ENCODE results near the gene ZNG1B.
"Not testable (repeated sequence)": the region's sequence is repeated elsewhere in the genome, so short reads cannot be mapped to it uniquely, and the experiment has no call there.

ZNG1B gene

GRCh38 chr2:113515457-113515856 lies 78.0 kb downstream of the ZNG1B start:
- H3K27ac ChIP-seq (ENCODE audit: low read length); H3K4me2 ChIP-seq (ENCODE audit: low read depth, low read length); DNase-seq: not testable (repeated sequence)

DNA sequence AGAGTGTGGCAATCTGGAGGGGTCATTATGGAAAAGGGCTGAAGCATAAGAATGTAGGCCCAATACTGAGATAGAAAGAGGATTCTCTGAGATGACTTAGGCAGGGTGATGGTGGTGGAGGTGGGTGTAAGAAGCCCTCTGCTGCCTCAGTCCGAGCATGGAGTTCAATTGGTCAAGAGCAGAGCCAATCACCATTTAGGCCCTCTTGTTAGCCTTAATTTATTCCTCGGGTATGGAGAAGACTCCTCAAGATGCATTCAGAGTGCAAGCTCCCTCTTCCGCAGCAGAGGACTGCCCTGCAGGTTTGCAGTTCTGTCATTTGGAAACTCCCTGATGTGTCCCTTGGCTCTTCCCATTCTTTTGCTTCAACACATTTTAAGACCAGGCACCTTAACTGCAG lies 78.5 kb downstream of the ZNG1B start:
- H3K4me1 ChIP-seq (ENCODE audit: low read length); H3K4me3 ChIP-seq (ENCODE audit: low read length); H4K20me1 ChIP-seq (ENCODE audit: insufficient read depth, low read length); H3K36me3 ChIP-seq (replicated peaks; ENCODE audit: insufficient read depth, low read length); H3F3A ChIP-seq (ENCODE audit: insufficient read depth, low read length); H3K79me2 ChIP-seq (ENCODE audit: low read length); H3K9me2 ChIP-seq (replicated peaks; ENCODE audit: insufficient read depth, low read length); DNase-seq; H3K27ac ChIP-seq (ENCODE audit: low read length); H3K9ac ChIP-seq (ENCODE audit: low read length); H3K4me2 ChIP-seq (ENCODE audit: low read depth, low read length); H3K9me3 ChIP-seq (replicated peaks; ENCODE audit: insufficient read depth, low read length); H3K27me3 ChIP-seq (replicated peaks; ENCODE audit: insufficient read depth, low read length); H2AFZ ChIP-seq (ENCODE audit: low read length): not testable (repeated sequence)

More at GRCh38 chr2:113515457-113515856, 78.0 kb downstream of the ZNG1B start:
- not testable (repeated sequence) for H4K20me1 ChIP-seq (ENCODE audit: insufficient read depth, low read length); H3K27me3 ChIP-seq (replicated peaks; ENCODE audit: insufficient read depth, low read length); H3K9me3 ChIP-seq (replicated peaks; ENCODE audit: insufficient read depth, low read length); H3F3A ChIP-seq (ENCODE audit: insufficient read depth, low read length); H3K9me2 ChIP-seq (replicated peaks; ENCODE audit: insufficient read depth, low read length); H3K9ac ChIP-seq (ENCODE audit: low read length); H3K4me1 ChIP-seq (ENCODE audit: low read length); H2AFZ ChIP-seq (ENCODE audit: low read length); H3K79me2 ChIP-seq (ENCODE audit: low read length); H3K36me3 ChIP-seq (replicated peaks; ENCODE audit: insufficient read depth, low read length); H3K4me3 ChIP-seq (ENCODE audit: low read length)

GRCh38 chr2:113517025-113517424 lies 79.5 kb downstream of the ZNG1B start:
- H3K79me2 ChIP-seq (ENCODE audit: low read length); H3K9me2 ChIP-seq (replicated peaks; ENCODE audit: insufficient read depth, low read length); H3K9ac ChIP-seq (ENCODE audit: low read length); H3K4me1 ChIP-seq (ENCODE audit: low read length); H3K9me3 ChIP-seq (replicated peaks; ENCODE audit: insufficient read depth, low read length); DNase-seq; H3K4me3 ChIP-seq (ENCODE audit: low read length); H3F3A ChIP-seq (ENCODE audit: insufficient read depth, low read length); H3K27ac ChIP-seq (ENCODE audit: low read length); H3K36me3 ChIP-seq (replicated peaks; ENCODE audit: insufficient read depth, low read length); H4K20me1 ChIP-seq (ENCODE audit: insufficient read depth, low read length); H2AFZ ChIP-seq (ENCODE audit: low read length); H3K4me2 ChIP-seq (ENCODE audit: low read depth, low read length); H3K27me3 ChIP-seq (replicated peaks; ENCODE audit: insufficient read depth, low read length): not testable (repeated sequence)

DNA sequence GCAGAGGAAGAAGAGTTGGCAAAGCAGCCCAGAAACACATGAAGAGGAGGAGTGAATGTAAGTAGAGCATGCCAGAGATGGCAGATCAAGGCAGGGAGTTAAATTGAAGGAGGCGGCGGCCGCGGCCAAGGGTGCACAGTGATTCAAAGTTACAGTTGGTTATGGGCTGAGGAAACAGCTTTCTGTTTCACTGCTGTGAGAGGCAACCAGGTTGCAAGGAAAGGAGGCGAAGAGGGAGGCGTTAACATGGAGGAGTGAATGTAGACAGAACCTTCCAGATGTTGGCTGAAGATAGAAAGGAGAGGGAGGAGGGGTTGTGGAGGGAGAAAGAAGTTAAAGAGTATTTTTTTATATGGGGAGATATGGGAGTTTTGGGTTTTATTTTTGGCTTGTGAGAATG lies 83.3 kb downstream of the ZNG1B start:
- H3K4me1 ChIP-seq (ENCODE audit: low read length); H3K36me3 ChIP-seq (replicated peaks; ENCODE audit: insufficient read depth, low read length); H3K9me3 ChIP-seq (replicated peaks; ENCODE audit: insufficient read depth, low read length); H2AFZ ChIP-seq (ENCODE audit: low read length); H3K9me2 ChIP-seq (replicated peaks; ENCODE audit: insufficient read depth, low read length); H4K20me1 ChIP-seq (ENCODE audit: insufficient read depth, low read length); H3K27ac ChIP-seq (ENCODE audit: low read length); H3K4me3 ChIP-seq (ENCODE audit: low read length); H3F3A ChIP-seq (ENCODE audit: insufficient read depth, low read length); H3K79me2 ChIP-seq (ENCODE audit: low read length); DNase-seq; H3K4me2 ChIP-seq (ENCODE audit: low read depth, low read length); H3K27me3 ChIP-seq (replicated peaks; ENCODE audit: insufficient read depth, low read length); H3K9ac ChIP-seq (ENCODE audit: low read length): not testable (repeated sequence)

- H3K4me3 ChIP-seq (ENCODE audit: low read length); H3K9ac ChIP-seq (ENCODE audit: low read length); H3K9me2 ChIP-seq (replicated peaks; ENCODE audit: insufficient read depth, low read length); H4K20me1 ChIP-seq (ENCODE audit: insufficient read depth, low read length); H3K4me2 ChIP-seq (ENCODE audit: low read depth, low read length); H2AFZ ChIP-seq (ENCODE audit: low read length); H3K9me3 ChIP-seq (replicated peaks; ENCODE audit: insufficient read depth, low read length); DNase-seq; H3K27ac ChIP-seq (ENCODE audit: low read length); H3K4me1 ChIP-seq (ENCODE audit: low read length); H3F3A ChIP-seq (ENCODE audit: insufficient read depth, low read length); H3K79me2 ChIP-seq (ENCODE audit: low read length); H3K36me3 ChIP-seq (replicated peaks; ENCODE audit: insufficient read depth, low read length); H3K27me3 ChIP-seq (replicated peaks; ENCODE audit: insufficient read depth, low read length): not testable (repeated sequence)
These were observed 84.0 kb downstream of the ZNG1B start for GRCh38 chr2:113521492-113521891.

DNA sequence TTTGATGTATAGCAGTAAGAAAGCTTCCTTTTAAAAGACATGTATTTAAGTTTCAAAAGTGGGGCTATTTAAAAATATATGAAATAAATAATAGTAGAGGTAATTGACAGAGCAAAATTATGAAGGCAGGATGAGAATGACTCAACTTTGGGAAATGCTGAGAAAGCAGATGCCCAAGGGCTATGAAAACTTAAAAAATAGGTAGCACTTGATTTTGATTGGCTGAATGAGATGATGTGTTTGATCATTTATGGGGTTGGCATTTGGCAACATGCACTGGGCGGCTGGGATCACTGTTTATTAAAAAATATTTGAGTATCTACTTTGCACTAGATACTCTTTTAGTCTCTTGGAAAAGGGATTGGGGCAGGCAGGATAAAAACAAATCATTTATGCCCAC lies 87.5 kb downstream of the ZNG1B start:
- H3K4me3 ChIP-seq (ENCODE audit: low read length); DNase-seq; H3K9me3 ChIP-seq (replicated peaks; ENCODE audit: insufficient read depth, low read length); H4K20me1 ChIP-seq (ENCODE audit: insufficient read depth, low read length); H3K27me3 ChIP-seq (replicated peaks; ENCODE audit: insufficient read depth, low read length); H3K9ac ChIP-seq (ENCODE audit: low read length); H3K9me2 ChIP-seq (replicated peaks; ENCODE audit: insufficient read depth, low read length); H2AFZ ChIP-seq (ENCODE audit: low read length); H3K4me2 ChIP-seq (ENCODE audit: low read depth, low read length); H3K27ac ChIP-seq (ENCODE audit: low read length); H3K4me1 ChIP-seq (ENCODE audit: low read length); H3F3A ChIP-seq (ENCODE audit: insufficient read depth, low read length); H3K79me2 ChIP-seq (ENCODE audit: low read length); H3K36me3 ChIP-seq (replicated peaks; ENCODE audit: insufficient read depth, low read length): not testable (repeated sequence)

DNA sequence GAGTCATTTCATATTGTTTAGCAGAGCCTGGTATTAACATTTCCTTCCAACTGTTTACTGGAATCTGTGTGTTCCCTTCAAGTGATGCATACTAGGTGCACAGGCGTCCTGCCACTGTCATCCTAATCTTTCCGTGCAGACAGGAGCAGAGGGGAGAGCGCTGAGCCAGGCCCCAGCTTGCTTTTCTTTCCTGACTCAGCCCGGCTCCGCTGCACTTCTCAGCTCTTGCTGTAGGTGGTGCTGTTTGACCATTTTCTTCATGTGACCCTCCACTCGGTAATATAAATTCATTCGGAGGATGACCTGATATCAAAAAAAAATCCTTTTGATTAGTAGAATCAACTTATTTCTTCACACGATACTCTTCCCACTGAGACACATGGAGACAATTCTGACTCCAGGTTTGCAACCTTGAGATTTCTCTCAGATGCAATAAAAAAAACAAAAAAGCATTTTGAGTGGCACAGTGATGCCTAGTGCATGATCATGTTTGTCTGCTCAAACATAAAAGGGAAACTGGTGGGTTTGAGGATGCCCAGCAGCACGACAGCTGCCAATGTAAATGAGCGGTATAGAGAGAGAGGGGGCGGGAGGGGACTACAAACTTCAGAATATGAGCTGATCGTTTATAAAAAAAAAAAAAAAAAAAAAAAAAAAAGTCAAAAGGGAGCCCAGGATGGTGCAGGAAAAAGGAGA lies 90.0 kb downstream of the ZNG1B start:
- H3K4me3 ChIP-seq (ENCODE audit: low read length); H3K27ac ChIP-seq (ENCODE audit: low read length); H3K9me2 ChIP-seq (replicated peaks; ENCODE audit: insufficient read depth, low read length); H4K20me1 ChIP-seq (ENCODE audit: insufficient read depth, low read length); H3K9ac ChIP-seq (ENCODE audit: low read length); H3K36me3 ChIP-seq (replicated peaks; ENCODE audit: insufficient read depth, low read length); H3K79me2 ChIP-seq (ENCODE audit: low read length); DNase-seq; H3K4me1 ChIP-seq (ENCODE audit: low read length); H2AFZ ChIP-seq (ENCODE audit: low read length); H3K27me3 ChIP-seq (replicated peaks; ENCODE audit: insufficient read depth, low read length); H3K9me3 ChIP-seq (replicated peaks; ENCODE audit: insufficient read depth, low read length); H3F3A ChIP-seq (ENCODE audit: insufficient read depth, low read length); H3K4me2 ChIP-seq (ENCODE audit: low read depth, low read length): not testable (repeated sequence)

DNA sequence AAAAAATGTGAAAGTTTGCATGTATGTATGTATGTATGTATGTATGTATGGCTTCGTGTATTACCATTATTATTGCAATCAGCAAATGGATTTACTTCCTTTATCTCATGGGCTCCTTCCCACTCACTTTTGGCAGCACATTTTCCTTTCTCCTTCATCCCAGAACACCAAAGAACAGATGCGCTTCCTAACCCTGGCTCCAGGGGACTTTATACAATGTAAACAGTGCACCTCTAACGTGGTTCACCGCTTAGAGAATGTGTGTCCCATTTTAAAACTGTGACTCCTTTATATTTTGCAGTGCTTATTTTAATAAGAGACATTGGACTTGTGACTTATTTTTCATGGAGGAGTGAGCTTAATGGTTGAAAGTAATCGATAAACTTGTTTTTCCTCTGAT lies 90.6 kb downstream of the ZNG1B start:
- not testable (repeated sequence) for H3K79me2 ChIP-seq (ENCODE audit: low read length); H3K4me2 ChIP-seq (ENCODE audit: low read depth, low read length); H3K4me1 ChIP-seq (ENCODE audit: low read length); H3K4me3 ChIP-seq (ENCODE audit: low read length); H3K9me2 ChIP-seq (replicated peaks; ENCODE audit: insufficient read depth, low read length); H3K27me3 ChIP-seq (replicated peaks; ENCODE audit: insufficient read depth, low read length); H3K9me3 ChIP-seq (replicated peaks; ENCODE audit: insufficient read depth, low read length); H2AFZ ChIP-seq (ENCODE audit: low read length); H3F3A ChIP-seq (ENCODE audit: insufficient read depth, low read length); DNase-seq; H3K27ac ChIP-seq (ENCODE audit: low read length); H3K36me3 ChIP-seq (replicated peaks; ENCODE audit: insufficient read depth, low read length); H4K20me1 ChIP-seq (ENCODE audit: insufficient read depth, low read length); H3K9ac ChIP-seq (ENCODE audit: low read length)
